CD4-positive, alpha-beta T cell treated with Interleukin-6 at 100 ng/mL for 8 hours (primary cell): Measurements from ENCODE around the gene SEMA3D.
"Not testable (repeated sequence)": the region's sequence is repeated elsewhere in the genome, so short reads cannot be mapped to it uniquely, and the experiment has no call there.

Experiments
- DNase-seq: peaks from one replicate; pipeline ENCODE4 v3.0.0-alpha.2; 2020; ENCODE audit warnings: mixed read lengths, low spot score

The SEMA3D gene

DNA sequence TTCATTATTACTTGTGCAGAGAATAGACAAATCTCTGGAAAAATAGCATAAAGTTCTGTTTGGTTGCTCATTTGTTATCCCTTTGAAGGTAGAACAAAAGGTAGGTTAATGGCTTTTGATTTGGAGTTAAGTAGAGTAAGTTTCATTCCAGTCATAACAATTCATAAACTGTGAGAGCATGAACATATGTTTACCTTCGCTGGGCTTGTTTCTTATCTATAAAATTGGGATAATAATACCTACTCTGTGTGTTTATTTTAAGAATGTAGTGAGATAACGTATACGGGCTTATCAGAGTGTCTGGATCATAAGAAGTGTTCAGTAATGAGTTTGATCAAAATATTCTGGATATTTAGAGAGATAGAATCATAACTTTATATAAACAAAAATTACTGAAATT lies 155.4 kb downstream of the SEMA3D start:
- no peak for DNase-seq

DNA sequence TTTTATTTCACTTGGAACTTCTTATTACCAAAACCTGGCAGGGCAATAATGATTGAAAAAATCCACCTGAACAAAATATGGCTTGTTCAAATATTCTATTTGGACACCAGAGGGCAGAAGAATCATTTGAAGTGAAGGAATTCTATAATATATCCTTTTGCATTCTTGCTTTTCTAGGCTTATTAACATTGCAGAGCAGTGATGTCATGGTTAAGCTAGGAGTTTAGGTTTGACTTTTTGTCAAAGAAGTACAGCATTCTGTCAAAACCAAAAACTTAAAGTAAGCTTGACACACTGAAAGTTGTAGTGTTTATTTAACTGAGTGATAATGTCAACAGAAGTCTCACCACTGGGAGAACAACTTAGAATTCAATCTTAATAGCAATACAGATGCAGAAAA lies 156.0 kb downstream of the SEMA3D start:
- DNase-seq = no peak

DNA sequence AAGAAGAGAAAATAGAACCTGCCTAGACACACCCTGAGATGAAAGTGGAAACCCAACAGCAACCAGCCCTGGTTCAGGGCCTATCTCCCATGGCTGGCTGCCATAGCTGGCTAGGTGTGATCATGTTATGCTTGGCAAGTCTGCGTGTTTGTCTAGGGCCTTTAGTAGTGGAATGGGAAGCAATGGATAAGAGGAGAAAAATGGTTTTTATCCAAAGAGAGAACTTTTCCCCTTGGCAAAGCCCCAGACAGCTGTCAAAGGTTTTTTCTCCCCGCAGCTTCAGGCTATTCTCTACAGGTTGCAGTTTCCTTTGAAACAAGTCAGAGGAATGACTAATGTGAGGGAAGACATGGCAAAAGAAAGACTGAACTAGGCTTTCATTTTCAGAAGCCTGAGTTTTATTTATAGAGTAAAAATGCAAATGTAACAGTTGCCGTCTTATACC lies 161.5 kb downstream of the SEMA3D start:
- DNase-seq = no peak

GRCh38 chr7:85023916-85024315 lies 162.9 kb downstream of the SEMA3D start:
- DNase-seq = no peak

- peak; percentile 12 for DNase-seq
These were observed 163.7 kb downstream of the SEMA3D start for GRCh38 chr7:85023066-85023712.

GRCh38 chr7:85022064-85022697 lies 164.7 kb downstream of the SEMA3D start:
- DNase-seq = no peak

DNA sequence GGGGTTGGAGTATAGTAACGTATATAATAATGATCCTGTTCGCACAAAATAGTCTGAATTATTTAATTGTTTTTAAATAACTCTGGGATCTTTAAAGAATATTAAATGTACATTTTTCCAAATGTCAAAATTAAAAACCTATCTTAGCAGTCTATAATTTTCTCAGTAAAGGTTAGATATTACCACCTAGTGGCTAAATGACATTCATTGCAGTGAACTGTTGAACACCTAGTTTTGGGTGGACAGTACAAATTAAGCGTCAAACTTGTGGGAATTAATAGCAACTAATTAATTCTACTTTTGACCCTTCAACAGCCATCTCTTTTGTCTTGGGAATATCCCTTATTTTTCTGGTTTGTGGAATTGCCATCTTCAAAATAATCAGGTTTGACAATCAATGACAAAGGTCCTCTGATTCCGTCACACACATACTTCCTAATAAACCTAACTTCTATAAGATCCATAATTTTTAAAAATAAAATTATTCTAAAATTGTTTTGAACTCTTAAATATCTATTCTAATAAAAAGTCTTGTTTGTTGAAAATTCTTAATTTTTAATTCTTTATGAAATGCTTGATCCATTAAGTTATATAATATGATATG lies 165.7 kb downstream of the SEMA3D start:
- DNase-seq = no peak

GRCh38 chr7:85019778-85020177 lies 167.1 kb downstream of the SEMA3D start:
- no peak for DNase-seq

- DNase-seq = no peak
These were observed 167.7 kb downstream of the SEMA3D start for GRCh38 chr7:85019176-85019575.

DNA sequence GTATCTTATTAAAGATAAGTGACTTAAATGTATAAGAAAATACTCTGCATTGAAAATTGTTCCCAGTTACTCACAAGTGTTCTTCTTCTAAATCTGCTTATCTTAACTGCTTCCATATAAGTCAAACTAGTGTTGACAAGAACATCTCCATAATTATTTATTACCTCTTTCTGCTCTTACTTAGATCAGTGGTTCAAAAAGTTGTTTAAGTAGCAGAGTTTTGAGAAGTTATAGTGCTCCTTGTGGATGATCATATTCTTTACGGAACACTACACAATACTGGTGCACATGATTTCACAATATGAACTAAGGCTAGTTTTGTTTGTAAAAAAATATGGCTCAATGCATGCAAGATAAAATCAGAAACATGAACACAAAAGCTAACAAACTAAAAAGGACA lies 168.4 kb downstream of the SEMA3D start:
- DNase-seq = no peak

DNA sequence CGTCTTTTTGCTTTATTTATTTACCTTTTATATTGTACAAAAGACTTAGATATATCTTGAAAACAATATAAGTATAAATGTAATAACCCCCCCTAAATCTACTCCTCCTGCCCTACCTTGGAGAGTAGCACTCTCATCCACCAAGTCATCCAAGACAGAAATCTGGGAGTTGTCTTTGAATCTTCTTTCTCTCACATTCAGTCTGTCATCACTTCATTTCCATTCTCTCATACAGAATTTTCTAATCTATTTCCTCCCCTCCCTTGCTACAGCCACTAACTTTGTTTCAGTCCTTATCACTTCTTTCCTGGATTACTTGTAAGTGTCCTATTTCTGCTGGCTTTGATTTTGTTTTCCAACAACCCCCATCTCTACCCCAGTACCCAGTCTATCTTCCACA lies 170.6 kb downstream of the SEMA3D start:
- no peak for DNase-seq

DNA sequence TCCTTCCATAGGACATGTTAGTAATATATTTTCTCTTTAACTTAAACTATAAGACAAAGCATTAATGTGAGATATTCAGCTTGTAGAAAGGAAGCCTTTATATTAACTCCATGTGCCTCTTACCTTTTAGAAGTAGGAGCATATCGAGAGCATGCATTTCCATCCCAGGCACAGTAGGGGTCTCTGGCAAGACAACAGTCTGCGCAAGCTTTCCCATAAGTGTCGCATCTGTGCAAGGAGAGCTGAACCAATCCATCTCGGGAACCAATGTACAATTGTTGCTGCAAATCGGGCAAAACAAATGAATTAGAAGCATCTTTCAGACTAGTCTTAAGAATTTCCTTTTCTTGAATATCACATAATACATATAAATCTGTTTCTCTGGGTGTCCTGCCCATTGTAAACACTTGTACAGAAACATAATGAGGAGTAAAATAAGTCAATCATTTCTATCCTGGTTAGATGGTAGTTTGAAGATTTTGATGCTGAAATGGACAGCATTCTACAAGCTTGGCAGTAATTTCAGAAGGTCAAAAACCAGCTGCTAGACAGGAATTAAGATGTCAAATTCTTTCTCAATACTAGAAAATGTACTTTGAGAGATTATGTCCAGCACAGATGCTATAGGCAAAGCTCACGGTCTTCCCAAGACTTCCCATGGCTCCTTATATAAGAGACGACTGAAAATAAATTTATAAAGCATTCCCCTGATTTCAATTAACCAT lies 171.8 kb downstream of the SEMA3D start:
- DNase-seq = no peak

DNA sequence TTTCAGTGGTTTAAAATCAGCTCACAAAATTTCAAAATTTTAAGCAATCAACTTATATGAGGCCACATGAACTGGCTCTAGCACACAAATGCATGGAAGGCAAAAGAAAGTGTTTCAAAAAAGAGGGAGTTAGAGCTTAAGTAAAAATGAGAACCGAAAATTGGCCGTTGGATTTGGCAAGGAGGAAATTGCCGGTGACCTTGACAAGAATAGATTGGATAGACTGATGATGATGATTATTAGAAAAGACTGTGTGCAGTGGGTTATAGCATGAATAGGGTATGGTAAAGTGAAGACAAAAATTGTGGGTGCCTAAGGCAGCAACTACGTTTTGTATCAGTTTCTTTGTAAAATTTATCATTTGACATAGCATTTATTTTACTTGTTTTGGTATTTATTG lies 175.7 kb downstream of the SEMA3D start:
- DNase-seq = no peak

GRCh38 chr7:85010306-85010705 lies 176.6 kb downstream of the SEMA3D start:
- DNase-seq = no peak

DNA sequence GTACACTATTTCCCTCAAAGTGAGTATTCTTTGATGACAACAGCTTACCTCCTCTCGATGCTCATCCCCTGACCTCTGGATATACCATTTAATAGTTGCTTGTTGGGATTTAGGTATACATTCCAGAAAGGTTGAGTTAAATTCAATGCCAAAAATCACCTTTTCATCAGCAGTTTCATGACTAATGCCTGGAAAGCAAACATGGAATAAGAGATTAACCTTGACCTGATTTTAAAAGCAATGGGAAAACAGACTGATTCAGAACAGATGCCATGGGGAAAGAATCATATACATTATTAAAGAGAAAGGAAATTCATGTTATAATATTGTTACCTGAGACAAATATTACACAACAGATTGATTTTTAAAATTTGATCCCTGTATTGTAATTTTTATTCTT lies 180.1 kb downstream of the SEMA3D start:
- no peak for DNase-seq

- no peak for DNase-seq
These were observed 182.5 kb downstream of the SEMA3D start for GRCh38 chr7:85004402-85004801.

DNA sequence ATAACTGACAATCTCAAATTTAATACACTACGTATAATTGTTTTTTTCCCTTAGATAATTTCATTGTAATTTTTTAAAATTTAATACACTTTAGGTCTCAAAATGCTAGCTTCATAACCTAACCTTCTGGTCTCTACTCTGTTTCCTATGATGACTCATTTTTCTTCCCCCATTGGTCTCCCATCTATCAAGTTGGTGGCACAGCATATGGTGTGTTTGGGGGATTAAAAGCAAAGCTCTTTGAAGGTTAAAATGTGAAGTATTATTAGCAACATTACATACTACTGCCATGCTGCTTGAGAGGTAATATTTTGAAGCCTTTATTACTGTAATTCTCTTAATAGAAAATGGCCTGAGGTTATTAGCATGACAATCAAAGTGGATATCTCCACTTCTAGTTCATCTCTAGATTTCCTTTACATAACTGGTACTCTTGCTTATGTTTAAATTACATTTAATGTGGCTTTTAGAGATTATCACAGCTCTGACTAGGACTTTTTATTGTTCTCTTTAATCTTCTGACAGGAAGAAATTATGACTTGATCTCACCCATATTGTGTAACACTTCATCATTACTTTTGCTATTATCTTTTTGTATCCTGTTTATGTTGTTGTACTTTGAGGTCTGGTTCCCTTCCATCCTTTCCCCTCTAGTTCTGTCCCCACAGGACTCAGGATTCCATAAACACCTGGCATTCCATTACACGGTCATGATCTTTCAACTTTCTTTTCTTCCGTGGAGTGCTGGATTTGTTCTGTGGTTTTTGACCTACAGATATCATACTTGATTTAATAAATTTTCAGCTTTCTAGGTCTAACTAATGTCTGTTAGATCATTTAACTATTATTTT lies 185.1 kb downstream of the SEMA3D start:
- DNase-seq = no peak

DNA sequence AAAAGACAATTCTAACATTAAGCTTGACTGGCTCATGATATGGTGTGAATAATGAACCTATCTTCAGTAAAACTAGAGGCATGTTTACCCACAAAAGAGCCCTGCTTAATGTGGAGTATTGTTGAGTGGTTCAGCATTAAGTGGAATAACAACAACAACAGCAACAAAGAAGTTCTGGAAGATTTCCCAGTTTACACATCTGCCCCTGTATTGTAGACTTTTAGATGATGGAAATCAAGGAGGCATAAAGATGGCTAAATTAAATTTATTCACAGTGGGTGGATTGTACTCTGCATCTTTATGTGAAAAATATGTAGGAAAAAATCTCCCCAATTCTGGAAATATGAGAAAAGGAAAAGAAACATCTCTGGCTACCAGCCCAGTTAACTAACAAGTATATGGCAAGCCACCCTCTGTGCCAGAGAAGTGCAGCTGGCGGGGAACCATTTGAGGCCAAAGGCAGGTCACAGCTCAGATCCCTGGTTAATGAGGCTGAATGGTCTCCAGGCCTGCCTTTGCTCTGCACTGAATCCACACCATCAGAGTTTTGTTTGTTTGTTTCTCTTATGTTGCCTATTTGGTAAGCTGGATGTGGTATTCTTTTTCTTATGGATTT lies 186.0 kb downstream of the SEMA3D start:
- DNase-seq = no peak

GRCh38 chr7:84999450-84999849 lies 187.4 kb downstream of the SEMA3D start:
- DNase-seq = no peak

DNA sequence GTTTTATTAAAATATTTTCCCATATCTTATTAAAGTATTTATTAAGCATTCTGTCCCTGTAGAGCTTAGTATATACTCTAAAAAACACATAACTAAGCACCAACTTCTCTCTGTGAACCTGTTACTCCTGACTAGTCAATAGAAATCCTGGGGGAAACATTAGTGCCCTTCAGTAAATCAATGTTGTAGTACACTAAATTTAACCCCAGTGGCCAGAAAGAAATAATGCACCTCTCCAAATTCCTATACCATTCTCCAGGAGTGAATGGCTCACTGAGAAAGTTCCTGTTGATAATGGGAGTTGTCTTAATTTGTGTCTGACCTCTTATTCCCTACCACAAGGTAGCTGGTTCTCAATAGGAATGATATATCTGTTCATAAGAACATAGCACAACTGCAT lies 188.2 kb downstream of the SEMA3D start:
- no peak for DNase-seq

DNA sequence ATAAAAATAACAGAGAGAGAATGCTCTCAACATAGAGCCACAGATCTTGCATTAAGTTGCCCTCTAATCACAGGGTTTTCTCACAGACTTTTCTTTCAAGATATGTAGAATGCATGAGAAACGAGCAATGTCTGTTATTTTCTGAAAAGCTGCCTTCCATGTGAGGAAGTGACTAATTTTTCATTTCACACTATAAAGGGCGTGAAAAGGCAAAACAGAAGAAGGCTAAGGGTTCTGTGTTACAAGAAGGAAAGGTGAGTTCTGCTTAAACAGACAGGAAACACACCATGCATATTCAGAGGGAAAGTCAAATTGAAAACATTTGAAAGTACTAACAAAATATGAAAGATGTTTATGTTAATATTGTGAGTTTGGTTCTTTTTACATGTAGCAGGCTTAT lies 189.2 kb downstream of the SEMA3D start:
- no peak for DNase-seq

- not testable (repeated sequence) for DNase-seq
These were observed 193.9 kb downstream of the SEMA3D start for GRCh38 chr7:84992954-84993353.
